GM21367 (cell line): ENCODE measurements around the gene TMEM231.
"Not testable (repeated sequence)": the region's sequence is repeated elsewhere in the genome, so short reads cannot be mapped to it uniquely, and the experiment has no call there.

ENCODE experiments used
- ATAC-seq: cut with Tn5 transposase; IDR thresholded peaks from one replicate; pipeline ENCODE4 v1.9.1; 2021; ENCODE audit not compliant: unreplicated experiment

The TMEM231 gene, protein sequence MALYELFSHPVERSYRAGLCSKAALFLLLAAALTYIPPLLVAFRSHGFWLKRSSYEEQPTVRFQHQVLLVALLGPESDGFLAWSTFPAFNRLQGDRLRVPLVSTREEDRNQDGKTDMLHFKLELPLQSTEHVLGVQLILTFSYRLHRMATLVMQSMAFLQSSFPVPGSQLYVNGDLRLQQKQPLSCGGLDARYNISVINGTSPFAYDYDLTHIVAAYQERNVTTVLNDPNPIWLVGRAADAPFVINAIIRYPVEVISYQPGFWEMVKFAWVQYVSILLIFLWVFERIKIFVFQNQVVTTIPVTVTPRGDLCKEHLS

DNA sequence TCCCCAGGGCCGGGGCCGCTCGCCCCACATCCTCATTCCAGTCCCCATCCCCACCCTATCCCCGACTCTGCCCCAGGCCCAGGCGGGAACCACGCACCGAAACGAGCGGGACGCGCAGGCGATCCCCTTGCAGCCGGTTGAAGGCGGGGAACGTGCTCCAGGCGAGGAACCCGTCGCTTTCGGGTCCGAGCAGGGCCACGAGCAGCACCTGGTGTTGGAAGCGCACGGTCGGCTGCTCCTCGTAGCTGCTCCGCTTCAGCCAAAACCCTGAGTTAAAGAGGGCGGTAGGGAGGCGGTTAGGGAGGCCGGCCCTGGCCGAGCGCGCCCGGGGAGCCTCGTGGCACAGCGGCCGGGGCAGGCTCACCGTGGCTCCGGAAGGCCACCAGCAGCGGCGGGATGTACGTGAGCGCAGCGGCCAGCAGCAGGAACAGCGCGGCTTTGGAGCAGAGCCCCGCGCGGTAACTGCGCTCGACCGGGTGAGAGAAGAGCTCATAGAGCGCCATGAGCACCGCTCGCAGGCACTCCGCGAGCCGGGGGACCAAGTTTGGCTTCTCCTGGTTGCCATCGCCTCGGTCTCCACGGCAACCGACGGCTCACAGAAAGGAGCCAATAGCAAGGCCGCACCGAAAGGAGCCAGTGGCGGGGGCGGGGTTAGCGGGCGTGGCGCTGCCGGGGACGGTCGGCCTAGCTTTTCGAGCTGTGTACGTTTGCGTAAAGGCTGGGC lies at the start of gene TMEM231:
Gene TMEM231, minus strand, starts transcription at position 546 of the 724 bp plus-strand sequence. Its CDS starts 43 bp downstream, at position 503.
- ATAC-seq: peak; percentile 97

DNA sequence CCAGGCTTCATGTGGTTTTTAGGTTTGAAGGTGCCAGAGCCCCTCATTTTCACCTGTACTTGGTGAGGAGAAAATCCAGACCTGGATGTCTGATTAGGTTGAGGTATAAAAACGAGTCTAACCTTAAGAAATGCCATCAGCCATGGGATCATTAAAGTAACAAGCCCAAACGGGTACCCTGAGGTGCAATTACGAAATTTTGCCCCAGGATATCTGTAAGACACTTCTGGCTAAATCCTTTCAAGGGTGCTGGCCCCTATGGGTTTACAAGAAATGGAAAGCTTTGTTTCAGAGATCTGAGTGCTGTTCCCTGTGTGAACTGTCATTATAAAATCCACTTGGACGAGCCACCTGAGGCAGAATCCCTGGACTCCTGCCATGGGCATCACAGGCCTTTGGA lies 47.2 kb upstream of the TMEM231 start:
- ATAC-seq: no peak

DNA sequence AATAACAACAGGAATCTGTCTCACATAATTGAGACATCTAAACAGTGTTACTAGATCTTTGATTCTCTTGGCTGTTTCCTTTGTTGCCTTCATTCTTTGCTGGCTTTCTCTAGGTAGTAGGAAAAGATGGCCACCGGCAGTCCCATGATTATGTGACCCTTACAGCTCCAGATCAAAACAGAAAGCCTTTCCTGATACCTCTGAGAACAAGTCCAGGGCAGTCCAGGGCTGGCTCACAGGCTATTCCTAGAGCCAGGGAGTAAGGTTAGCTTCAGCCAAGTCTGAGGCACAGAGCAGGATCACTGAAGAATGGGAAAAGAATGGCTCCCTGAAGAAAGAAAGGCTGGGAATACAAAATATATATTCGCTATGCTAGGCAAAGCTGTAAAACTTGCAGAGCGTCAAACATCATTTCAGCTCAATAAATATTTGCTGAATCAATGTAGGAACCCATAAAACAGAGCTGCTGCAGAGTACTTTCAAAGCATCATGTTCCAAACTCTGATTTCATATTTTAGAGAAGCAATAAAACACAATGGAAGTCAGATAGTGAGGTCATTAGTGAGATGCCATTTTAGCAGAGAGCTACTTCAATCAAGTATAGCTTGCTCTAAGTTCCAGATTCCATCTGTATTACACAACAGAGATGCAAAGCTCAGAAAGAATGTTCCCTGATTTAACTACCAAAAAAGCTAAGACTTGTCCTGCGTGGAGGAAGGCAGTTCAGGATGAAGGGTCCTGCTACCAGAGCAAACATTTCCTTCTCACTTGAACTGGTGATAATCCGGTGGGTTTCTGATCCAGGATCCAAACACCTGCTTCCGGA lies 43.6 kb upstream of the TMEM231 start:
- no peak for ATAC-seq

DNA sequence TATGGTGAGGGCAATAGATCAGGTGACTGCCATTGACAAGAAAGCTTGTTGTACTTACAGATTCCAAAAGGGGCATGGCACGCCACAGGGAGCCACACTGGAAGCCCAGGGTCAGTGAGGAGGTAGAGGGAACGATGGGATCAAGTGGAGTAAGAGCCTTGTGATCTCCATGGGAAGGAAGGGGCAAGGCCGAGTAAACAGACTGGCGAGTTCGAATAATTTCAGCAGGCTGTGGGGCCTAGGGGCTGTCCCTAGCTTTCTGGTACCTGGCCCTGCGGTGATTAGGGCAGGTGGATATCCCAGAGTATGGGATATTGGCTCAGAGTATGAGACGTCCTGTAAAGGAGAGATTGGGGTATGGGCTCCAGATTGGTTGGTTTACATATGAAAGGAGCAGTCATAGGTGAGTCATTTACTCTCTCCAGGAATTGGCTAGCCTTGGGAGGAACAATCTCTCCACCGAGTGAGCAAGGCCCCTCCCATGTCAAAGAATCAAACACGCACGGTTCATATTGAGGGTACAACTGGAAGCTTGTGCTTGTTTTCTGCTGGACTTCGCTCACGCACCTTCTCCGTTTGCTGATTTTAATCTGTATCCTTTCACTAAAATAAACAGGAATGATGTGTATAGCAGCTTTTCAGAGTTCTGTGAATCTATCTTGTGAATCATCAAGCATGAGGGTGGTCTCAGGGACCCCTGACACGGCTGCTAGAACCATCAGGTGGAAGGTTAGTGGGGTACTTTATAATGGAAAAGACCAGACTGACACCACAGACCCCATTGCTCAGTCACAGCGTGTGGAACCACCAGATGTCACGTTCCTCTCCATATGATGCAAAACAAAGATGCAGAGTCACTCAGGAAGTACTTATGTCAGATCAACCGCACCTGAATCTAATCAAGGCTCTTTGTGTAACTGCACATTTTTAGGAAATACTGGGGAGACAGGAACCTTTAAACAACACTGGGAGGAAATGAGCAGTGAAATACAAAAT lies 38.1 kb upstream of the TMEM231 start:
- no peak for ATAC-seq

DNA sequence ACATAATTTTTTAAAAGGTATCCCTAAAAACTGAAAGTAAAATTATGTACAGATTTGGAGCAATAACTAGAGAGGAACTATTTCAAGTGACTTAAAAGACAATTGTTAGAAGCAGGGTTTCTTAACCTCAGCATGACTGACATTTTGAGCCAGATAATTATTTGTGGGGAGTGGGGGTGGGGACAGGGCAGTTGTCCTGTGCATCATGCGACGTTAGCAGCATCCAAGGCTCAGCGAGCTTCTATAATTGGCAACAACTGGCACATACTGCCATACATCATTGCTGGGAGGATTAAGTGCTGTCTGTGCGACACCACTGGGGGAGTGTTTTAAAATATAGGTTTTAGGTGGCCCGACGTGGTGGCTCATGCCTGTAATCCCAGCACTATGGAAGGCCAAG lies 37.3 kb upstream of the TMEM231 start:
- no peak for ATAC-seq

DNA sequence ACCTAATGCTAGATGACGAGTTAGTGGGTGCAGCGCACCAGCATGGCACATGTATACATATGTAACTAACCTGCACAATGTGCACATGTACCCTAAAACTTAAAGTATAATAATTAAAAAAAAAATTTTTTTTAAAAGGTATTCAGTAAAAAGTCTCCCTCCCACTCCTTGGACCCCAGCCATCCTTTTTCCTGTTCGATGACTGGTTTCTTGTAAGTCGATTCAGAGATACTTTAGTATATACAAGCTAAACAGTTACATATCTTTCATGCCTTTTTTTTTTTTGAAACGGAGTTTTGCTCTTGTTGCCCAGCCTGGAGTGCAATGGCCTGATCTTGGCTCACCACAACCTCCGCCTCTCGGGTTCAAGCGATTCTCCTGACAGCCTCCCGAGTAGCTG lies 35.9 kb upstream of the TMEM231 start:
- not testable (repeated sequence) for ATAC-seq

DNA sequence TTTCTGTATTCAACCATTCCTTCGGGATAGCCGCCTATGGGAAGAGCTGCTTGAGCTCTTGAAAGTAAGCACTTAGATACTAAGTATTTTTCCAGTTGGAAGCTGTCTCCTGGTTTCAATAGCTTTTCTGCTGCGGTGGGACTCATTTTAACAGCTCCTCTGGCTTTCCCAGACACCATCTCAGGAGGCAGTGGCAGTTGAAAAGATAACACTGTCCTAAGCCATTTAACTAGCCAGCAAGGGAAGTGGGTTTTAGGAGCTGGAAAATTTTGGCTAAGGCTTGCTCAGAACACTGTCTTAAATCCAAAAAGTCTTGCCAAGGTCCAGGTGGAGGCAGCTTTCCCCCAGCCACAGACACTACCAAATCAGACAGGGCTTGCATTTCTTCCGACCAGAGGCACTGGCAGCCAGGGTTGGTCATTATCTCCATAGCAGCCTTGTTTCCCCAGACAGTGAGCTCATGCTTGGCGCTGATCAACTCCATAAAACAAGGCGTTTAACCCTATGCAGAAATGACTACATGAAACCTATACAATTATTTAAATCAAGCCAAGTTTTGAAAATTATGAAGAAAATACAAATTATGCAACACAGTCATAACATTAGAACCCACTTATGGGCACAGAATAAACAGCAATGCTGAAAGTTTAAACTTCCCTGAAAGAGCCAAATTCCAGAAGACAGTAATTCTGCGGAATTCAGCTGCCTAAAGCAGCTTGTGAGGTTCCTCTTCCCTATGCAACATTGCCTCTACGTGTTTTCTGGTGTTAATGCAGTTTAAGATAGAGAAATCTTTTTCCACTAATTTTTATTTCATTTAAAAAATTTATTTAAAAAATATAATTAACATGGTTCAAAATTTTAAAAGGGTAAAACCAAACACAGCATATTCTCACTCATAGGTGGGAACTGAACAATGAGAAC lies 35.1 kb upstream of the TMEM231 start:
- ATAC-seq: no peak

DNA sequence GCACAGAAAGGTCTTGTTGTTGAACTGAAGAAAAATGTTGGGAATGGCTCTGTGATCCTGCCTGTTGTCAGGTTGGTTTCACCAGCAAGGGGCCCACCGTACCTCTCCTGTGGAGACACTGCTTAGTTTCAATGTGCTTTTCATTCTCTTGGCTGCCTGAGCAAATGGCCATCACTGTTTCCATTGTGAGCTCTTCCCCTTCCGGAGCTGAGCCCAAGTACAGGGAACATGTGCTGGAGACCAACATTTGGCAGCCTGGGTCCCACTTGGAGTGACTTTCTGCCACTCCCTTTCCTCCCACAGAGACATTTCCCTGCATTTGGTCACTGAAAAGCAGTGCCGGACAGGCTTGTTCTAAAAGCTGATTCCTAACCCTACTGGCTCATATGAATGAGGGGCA lies 33.3 kb upstream of the TMEM231 start:
- no peak for ATAC-seq

DNA sequence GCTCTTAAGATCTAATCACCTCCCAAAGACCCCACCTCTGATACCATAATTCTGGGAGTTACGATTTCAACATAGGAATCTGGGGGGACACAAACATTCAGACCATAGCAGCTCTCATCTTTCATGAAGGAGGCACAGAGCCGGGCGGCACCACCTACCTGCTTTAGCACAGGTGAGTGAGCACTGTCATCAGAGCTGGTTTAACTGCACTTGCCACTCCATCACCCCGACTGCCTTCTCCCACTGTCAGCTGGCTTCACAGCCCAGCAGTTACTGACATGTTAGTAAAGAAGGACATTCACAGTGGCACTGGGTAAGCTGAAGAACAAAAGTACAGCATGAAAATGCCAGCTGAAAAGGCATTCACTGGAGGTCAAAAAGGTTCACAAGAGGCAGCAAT lies 32.7 kb upstream of the TMEM231 start:
- no peak for ATAC-seq

DNA sequence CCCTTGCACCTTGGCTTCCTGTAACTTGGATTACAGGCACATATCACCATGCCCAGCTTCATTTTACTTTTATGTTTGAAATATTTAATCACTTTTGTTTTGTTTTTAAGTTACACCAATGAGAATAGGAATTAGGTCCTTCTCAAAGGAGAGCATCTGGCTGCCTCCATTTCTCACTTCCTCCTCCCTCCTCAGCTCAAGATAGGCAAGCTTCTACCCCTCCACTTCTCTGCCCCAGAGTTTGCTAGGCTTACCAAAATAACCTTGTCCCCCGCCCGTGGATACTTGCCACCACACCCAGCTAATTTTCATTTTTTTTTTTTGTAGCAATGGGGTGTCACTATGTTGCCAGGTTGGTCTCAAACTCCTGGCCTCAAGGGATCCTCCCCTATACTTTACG lies 28.1 kb upstream of the TMEM231 start:
- peak; percentile 68 for ATAC-seq

DNA sequence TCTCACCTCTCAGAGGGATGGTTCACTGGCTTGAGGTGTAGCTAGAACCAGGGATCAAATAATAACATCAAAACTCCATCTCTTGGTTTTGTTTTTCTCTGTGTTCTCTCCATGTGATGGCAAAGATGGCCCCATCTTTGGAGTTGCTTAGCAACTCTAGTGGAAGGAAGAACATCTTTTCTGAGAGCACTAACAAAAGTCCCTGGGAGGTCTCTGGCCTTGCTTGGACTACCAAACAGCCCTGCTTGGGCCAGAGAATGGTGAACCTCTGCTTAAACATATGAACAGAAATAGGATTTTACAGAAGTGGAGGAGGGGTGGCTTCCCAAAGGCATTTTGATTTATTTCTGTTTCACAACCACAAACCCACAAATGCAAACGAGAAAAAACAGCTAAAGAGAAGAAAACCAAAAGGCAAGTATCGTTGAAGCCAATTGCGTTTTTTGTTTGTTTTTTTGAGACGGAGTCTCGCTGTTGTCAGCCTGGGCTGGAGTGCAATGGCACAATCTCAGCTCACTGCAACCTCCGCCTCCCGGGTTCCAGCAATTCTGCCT lies 23.3 kb upstream of the TMEM231 start:
- ATAC-seq: no peak

DNA sequence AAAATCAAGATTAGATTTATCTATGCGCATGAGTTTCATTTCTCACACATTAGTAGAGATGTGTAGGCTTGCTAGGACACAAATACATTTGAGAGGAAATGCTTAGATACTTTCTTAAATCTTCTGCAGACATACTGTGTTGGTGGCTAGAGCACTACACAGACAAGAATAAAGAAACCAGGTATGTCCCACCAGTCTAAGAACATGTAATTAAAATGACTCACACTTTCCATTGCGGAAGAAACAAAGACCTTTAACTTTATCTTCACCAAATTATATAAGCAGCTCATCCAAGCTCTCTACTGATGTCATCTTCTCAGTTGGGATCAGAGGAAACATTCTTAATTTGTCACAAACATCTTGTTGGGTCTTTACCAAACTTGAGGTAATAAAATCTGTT lies 22.7 kb upstream of the TMEM231 start:
- ATAC-seq: no peak

DNA sequence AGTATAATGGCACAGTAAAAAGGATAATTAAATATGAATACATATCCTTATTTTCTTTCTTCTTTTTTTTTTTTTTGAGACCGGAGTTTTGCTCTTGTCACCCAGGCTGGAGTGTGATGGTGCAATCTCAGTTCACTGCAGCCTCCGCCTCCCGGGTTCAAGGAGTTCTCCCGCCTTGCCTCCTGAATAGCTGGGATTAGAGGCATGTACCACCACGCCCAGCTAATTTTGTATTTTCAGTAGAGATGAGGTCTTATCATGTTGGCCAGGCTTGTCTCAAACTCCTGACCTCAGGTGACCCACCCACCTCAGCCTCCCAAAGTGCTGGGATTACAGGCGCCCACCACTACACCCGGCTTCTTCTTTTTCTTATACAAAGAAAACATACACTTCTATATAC lies 22.2 kb upstream of the TMEM231 start:
- no peak for ATAC-seq

DNA sequence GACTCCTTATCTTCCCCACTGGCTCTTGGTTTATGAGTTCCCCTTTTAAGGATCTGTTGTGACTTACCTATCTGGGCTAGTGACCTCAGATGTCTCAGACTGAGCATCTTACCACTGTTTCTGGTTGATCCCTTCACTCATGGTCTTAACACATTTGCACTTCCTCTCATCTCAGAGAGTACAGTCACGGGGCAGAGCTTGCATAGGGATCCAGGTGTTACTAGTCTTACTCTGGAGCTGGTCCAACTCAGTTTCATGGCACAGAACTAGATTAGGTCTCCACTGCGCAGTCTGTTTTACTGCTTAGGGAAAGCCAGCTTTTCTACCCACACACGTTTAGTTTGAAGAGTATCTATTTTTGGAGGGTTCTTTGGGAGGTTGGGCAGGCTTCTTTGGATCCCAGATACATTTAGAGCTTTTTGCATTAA lies 20.3 kb upstream of the TMEM231 start:
- no peak for ATAC-seq

DNA sequence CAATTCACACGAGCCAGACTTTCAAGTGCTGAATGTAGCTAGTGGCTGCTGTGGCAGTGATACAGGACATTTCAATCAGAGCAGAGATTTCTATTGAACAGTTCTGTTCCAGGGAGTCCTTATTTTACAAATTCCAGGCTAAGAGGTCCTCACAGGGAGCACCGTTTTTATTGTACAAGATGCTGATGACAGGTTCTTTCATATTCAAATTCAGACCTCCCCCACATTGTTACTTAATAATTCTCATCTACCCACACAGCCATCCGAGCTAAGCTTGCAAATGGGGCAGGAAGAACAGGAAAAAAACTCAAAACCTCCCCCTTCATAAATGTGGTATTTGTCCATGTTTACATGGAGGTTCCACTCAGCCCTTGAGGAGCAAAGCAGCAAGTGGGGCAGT lies 19.9 kb upstream of the TMEM231 start:
- no peak for ATAC-seq

DNA sequence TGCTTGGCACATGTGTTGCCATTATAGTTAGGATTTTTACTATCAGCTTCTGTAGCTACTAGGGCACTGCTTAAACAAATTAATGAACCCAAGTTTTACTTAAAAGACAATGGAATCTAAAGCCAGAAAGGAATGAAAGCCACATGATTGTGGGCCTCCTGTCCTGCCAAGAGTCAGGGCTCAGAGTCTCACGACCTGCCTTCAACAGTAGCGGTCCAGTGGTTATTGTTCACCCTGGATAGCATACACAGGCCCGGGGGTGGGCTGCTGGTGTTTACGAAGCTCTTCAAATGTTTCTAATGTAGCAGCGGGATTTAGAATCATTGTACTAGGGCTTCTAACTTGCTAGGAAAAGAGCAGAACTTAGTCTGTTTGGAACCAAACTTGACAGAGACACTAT lies 17.9 kb upstream of the TMEM231 start:
- ATAC-seq: no peak

DNA sequence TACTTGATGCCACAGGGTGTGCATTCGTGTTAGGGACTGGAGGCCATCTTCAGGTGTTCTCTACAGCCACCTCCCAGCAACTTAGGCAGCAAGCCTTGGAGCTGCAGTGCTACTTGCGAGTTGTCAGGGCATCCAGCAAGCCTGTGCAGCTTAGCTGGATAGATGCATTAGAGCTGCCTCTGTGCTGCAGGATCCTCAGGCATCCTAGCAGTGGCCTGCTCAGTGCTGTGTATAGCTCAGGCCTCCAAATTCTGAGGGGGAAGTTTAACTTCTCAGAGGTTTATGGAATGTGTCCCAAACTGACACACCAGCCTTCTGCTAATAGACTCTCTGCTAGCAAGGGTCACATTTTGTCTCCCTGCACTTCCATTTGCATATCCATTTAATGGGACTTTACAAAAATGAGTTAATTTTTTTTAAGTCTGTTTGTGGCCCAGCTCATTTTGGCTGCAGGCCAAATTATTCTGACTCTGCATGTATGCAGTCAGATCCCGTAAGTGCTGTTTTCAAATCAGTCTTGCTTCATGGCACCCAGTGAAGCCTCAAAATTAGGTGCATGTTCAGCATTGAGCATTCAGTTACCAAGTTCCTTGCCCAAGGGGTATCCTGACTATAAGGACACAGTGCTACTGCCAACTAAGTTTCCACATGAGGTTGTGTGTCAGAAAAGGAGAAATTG lies 17.0 kb upstream of the TMEM231 start:
- no peak for ATAC-seq

DNA sequence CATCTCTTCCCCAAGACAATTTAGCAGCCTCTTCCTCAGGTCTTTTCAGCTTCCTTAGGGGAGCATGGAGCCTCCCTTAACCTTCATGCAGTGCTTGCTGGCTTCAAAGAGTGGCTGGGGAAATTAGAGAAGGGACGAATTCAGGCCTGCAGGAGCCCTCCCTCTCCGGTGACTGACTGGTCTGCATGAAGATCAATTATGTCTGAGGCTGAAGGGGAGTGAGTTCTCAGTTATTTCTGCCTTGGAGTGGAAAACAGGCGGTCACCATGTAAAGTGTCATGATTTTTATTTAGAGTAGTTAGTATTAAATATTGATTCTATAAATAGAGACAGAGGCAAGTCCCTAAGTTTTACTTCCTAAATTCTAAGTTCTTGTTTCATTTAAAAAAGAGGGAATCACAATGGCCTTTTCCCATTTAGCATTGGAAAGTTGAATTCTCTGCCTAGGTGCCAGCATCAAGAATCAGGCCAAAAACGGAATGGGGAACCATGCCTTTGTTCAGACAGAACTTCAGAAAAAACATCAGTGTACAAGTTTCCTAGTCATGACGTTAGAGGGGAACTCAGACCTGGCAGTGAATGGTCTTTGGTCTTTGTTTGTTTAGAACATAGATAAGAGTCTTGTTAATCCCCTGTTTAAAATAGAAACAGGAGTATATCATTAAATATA lies 14.5 kb upstream of the TMEM231 start:
- ATAC-seq: no peak
